B cell (primary cell): ENCODE measurements around the gene GABRR2. TPM values are rescaled to one million over a fixed set of nuclear protein-coding genes. Genes with fewer than 3 reads are reported as not detected.

Experiments
- ATAC-seq: fragments of 200-7000 bp; cut with Tn5 transposase; one replicate; pipeline ENCODE4 v1.10.0; 2021; ENCODE audit warnings: low read depth, mild to moderate bottlenecking, moderate number of reproducible peaks, moderate library complexity
- CTCF ChIA-PET: fragments of 350-600 bp; sonication (Branson Sonifier 250); formaldehyde crosslinking; loops from one replicate; lab custom pipeline; 2021; ENCODE audit warnings: antibody characterized with exemption, inconsistent platforms; lab: Charles Lee
- POLR2A ChIA-PET: fragments of 350-600 bp; sonication (Branson Sonifier 250); formaldehyde crosslinking; loops from one replicate; lab custom pipeline; 2021; ENCODE audit warnings: antibody characterized with exemption; lab: Charles Lee
- DNase-seq: peaks from one replicate; pipeline ENCODE4 v3.0.0; 2013
- H2AFZ ChIP-seq: 2 replicates; pipeline ENCODE4 v1.6.1; 2012; ENCODE audit warnings: mild to moderate bottlenecking, low read depth, low read length; ENCODE audit not compliant: insufficient read depth, poor library complexity, severe bottlenecking
- H3K27ac ChIP-seq, 2 donors: 1 replicate in 1 of 2; 2 replicates in 1 of 2; pipeline ENCODE4 v1.5.1; 2012 to 2013; ENCODE audit warnings: low read length in 2 of 2, mild to moderate bottlenecking in 2 of 2, moderate library complexity in 1 of 2
- H3K27me3 ChIP-seq, 4 experiments: fragments of 200-600 bp in 1 of 4; sonication (generic) in 1 of 4; replicated peaks in 1 of 4; 1 replicate in 2 of 4; 2 replicates in 2 of 4; pipeline versions ENCODE4 v1.6.1 to v1.7.0; 2013 to 2016; ENCODE audit warnings: low read length in 3 of 4, mild to moderate bottlenecking in 2 of 4, mixed read lengths in 1 of 4, moderate library complexity in 1 of 4; ENCODE audit not compliant: insufficient read depth in 4 of 4, control insufficient read depth in 3 of 4; ENCODE audit errors: control extremely low read depth in 1 of 4
- H3K36me3 ChIP-seq, 2 experiments: replicated peaks in 1 of 2; 1 replicate in 1 of 2; 2 replicates in 1 of 2; pipeline versions ENCODE4 v1.6.1 to v1.7.1; 2013; ENCODE audit warnings: low read length in 1 of 2; ENCODE audit not compliant: insufficient read depth in 2 of 2, control insufficient read depth in 1 of 2; ENCODE audit errors: control extremely low read depth in 1 of 2, extremely low read depth in 1 of 2
- H3K4me1 ChIP-seq, 2 donors: fragments of 200-600 bp in 1 of 2; sonication (generic) in 1 of 2; 1 replicate in 1 of 2; 2 replicates in 1 of 2; pipeline versions ENCODE4 v1.5.1 to v1.6.1; 2013 to 2017; ENCODE audit warnings: low read length in 2 of 2; ENCODE audit not compliant: control insufficient read depth in 2 of 2, insufficient read depth in 2 of 2
- H3K4me2 ChIP-seq: replicated peaks from 2 replicates; pipeline ENCODE3; 2012; ENCODE audit warnings: mild to moderate bottlenecking, low read depth, low read length; ENCODE audit not compliant: poor library complexity, severe bottlenecking
- H3K4me3 ChIP-seq, 5 experiments: fragments of 200-600 bp in 1 of 5; sonication (generic) in 1 of 5; 1 replicate in 3 of 5; 2 replicates in 2 of 5; pipeline versions ENCODE4 v1.5.1 to v1.7.0; 2011 to 2016; ENCODE audit warnings: low read length in 4 of 5, mild to moderate bottlenecking in 4 of 5, low read depth in 2 of 5, control low read depth in 1 of 5, moderate library complexity in 1 of 5; ENCODE audit not compliant: insufficient read depth in 1 of 5; ENCODE audit errors: control extremely low read depth in 1 of 5, extremely low read depth in 1 of 5
- H3K79me2 ChIP-seq: fragments of 200-600 bp; sonication (generic); one replicate; pipeline ENCODE4 v1.6.0; 2016; ENCODE audit warnings: low read length; ENCODE audit not compliant: control insufficient read depth, insufficient read depth
- H3K9ac ChIP-seq: fragments of 200-600 bp; sonication (generic); 2 replicates; pipeline ENCODE4 v1.6.1; 2017; ENCODE audit warnings: mild to moderate bottlenecking, low read length, moderate library complexity
- H3K9me3 ChIP-seq, 3 donors: one replicate each; pipeline versions ENCODE4 v1.6.1 to v1.7.1; 2013; ENCODE audit warnings: low read length in 2 of 3; ENCODE audit not compliant: control insufficient read depth in 2 of 3, insufficient read depth in 1 of 3; ENCODE audit errors: control extremely low read depth in 1 of 3
- H4K20me1 ChIP-seq: 2 replicates; pipeline ENCODE4 v1.6.0; 2012; ENCODE audit warnings: mild to moderate bottlenecking, low read length; ENCODE audit not compliant: insufficient read depth, control insufficient read depth, poor library complexity, severe bottlenecking
- H3K27ac Mint-ChIP-seq: one replicate; pipeline ENCODE4 v1.8.0; 2021; ENCODE audit warnings: mixed read lengths
- H3K27me3 Mint-ChIP-seq: one replicate; pipeline ENCODE4 v1.8.0; 2021; ENCODE audit warnings: mixed read lengths
- H3K4me1 Mint-ChIP-seq: one replicate; pipeline ENCODE4 v1.8.0; 2021; ENCODE audit warnings: mixed read lengths
- H3K4me3 Mint-ChIP-seq: one replicate; pipeline ENCODE4 v1.8.0; 2021; ENCODE audit warnings: mixed read lengths
- H3K9me3 Mint-ChIP-seq: one replicate; pipeline ENCODE4 v1.8.0; 2022; ENCODE audit warnings: mixed read lengths; ENCODE audit not compliant: insufficient read depth
- CTCF ChIP-seq: fragments of 200-600 bp; IDR thresholded peaks from one replicate; pipeline ENCODE4 v1.8.0; 2022; ENCODE audit warnings: antibody characterized with exemption, mild to moderate bottlenecking
- EZH2 ChIP-seq: IDR thresholded peaks from 2 replicates; pipeline ENCODE4 v1.6.1; 2012; ENCODE audit warnings: borderline replicate concordance, low read depth, mild to moderate bottlenecking, moderate library complexity, low read length; ENCODE audit not compliant: insufficient read depth, poor library complexity, severe bottlenecking
- WGBS: methylation state at CpG from one replicate; pipeline ENCODE4 v1.1.5; 2013; ENCODE audit warnings: missing lambda C conversion rate; ENCODE audit not compliant: insufficient coverage; 5-methylcytosine and 5-hydroxymethylcytosine counted together
- intact Hi-C: fragments of 100-400 bp; cut with micrococcal nuclease; formaldehyde crosslinking; loops from one replicate; pipeline ENCODE4 v1.10.0; 2022
- polyA plus RNA-seq: library from polyadenylated mRNA; depleted of rRNA; stranded (reverse); fragments of >200 nt; gene quantifications from 2 replicates; pipeline ENCODE4 v1.2.3, GENCODE V29; 2012
- total RNA-seq, 2 donors: library from RNA; stranded (reverse); fragments of 120-200 nt in 1 of 2; gene quantifications; 1 replicate in 1 of 2; 2 replicates in 1 of 2; pipeline versions ENCODE4 v1.2.3 to v1.2.4, GENCODE V29; 2013 to 2022

The GABRR2 gene
- total and polyA plus RNA-seq, 2 donors (not counting 1 experiment from before 2014, with no cell fraction given), result 0.59 to 4.7 TPM

- intact Hi-C loops, result no loop called here
- no peak for ATAC-seq
- no peak for DNase-seq
- 94% methylated on average over 9 of the region's 9 CpGs for WGBS
- H3K79me2 ChIP-seq, result no peaks in the 10 kb centered on the region
- no peak overlapping the region for H3K9ac ChIP-seq
- H2AFZ ChIP-seq, result no peak overlapping the region
- H3K4me3 Mint-ChIP-seq, result no peak overlapping the region
- H4K20me1 ChIP-seq, result no peaks in the 10 kb centered on the region
- peaks cover 0 to 3% (median 0%) of the 10 kb centered on the region in 3 donors for H3K9me3 ChIP-seq
- H3K4me1 Mint-ChIP-seq, result peaks cover 4% of the 10 kb centered on the region
- no peak overlapping the region for H3K27ac ChIP-seq
- no peaks in the 10 kb centered on the region for H3K36me3 ChIP-seq
- H3K27ac Mint-ChIP-seq, result no peak overlapping the region
- no peak for TF ChIP-seq CTCF
- no peak for TF ChIP-seq EZH2
- ChIA-PET POLR2A (no interaction called here), CTCF (interaction anchor here (0.5 kb wide), 1 partner anchor 251 kb away, joined by 3 read pairs; no protein-coding TSS in a partner anchor)
- H3K4me2 ChIP-seq, result no peak overlapping the region
- no peaks in the 10 kb centered on the region for H3K9me3 Mint-ChIP-seq
- H3K27me3 Mint-ChIP-seq, result no peaks in the 10 kb centered on the region
- H3K4me3 ChIP-seq, result no peak overlapping the region
- no peaks in the 10 kb centered on the region for H3K27me3 ChIP-seq
- H3K4me1 ChIP-seq, result no peaks in the 10 kb centered on the region
These were observed 36.1 kb downstream of the GABRR2 start for GRCh38 chr6:89278956-89279355.

- Mint-ChIP-seq H3K27me3 (no peaks in the 10 kb centered on the region), H3K27ac (no peak overlapping the region), H3K9me3 (no peaks in the 10 kb centered on the region), H3K4me1 (peaks cover 10% of the 10 kb centered on the region), H3K4me3 (no peak overlapping the region)
- Histone ChIP-seq H3K36me3 (no peaks in the 10 kb centered on the region), H4K20me1 (no peaks in the 10 kb centered on the region), H3K4me2 (no peak overlapping the region), H3K27me3 (no peaks in the 10 kb centered on the region), H3K4me1 (peaks cover 7 to 8% of the 10 kb centered on the region in 2 donors), H3K4me3 (no peak overlapping the region), H3K9ac (no peak overlapping the region), H3K79me2 (no peaks in the 10 kb centered on the region), H3K27ac (no peak overlapping the region), H3K9me3 (no peaks in the 10 kb centered on the region), H2AFZ (no peak overlapping the region)
- TF ChIP-seq CTCF (no peak), EZH2 (no peak)
- no peak for ATAC-seq
- intact Hi-C loops, result no loop called here
- DNase-seq, result no peak
- no CpG with 5 or more reads among the region's 4 CpGs for WGBS
- POLR2A ChIA-PET, result no interaction called here
- CTCF ChIA-PET, result no interaction called here
These were observed 39.2 kb downstream of the GABRR2 start for GRCh38 chr6:89275900-89276299.
